ENCODE results near the gene SLC19A2. TPM values are rescaled to one million over a fixed set of nuclear protein-coding genes. Genes with fewer than 3 reads are reported as not detected.

Gene SLC19A2
- total and polyA plus RNA-seq, 2 donors (not counting 3 experiments of a cell fraction or from before 2014, with no cell fraction given) = 5.2 to 5.4 TPM

GRCh38 chr1:169460191-169460833, 25.4 kb downstream of the SLC19A2 start:
- CTCF ChIA-PET = interaction anchor here (1.1 to 1.5 kb wide), 3 partner anchors 8 to 857 kb away, joined by 3 to 7 read pairs (median 5); no protein-coding TSS in a partner anchor
- DNase-seq (ENCODE audit: low read depth, low spot score) (peak; percentile 12), FAIRE-seq (no peak)
- no peaks in the 10 kb centered on the region for H3K36me3 ChIP-seq (ENCODE audit: control insufficient read depth in 2 of 2, extremely low read depth in 1 of 2, insufficient read depth in 2 of 2, low read length in 2 of 2)
- POLR2A ChIA-PET = no interaction called here
- H3K9me1 ChIP-seq (replicated peaks; ENCODE audit: control insufficient read depth, extremely low read depth, insufficient read depth, low read length) = no peaks in the 10 kb centered on the region
- H3K4me2 ChIP-seq (ENCODE audit: insufficient read depth, low read length) = peak overlapping the region; percentile 69
- H3K9ac ChIP-seq (replicated peaks; ENCODE audit: extremely low read depth, insufficient read depth, low read length) = no peak overlapping the region
- no peaks in the 10 kb centered on the region for H3K79me2 ChIP-seq (ENCODE audit: control insufficient read depth, insufficient read depth, low read length)
- no peaks in the 10 kb centered on the region for H4K20me1 ChIP-seq (replicated peaks; ENCODE audit: control insufficient read depth, extremely low read depth, insufficient read depth, low read length)
- peaks cover 3% of the 10 kb centered on the region for H3K4me1 ChIP-seq (ENCODE audit: control insufficient read depth, extremely low read depth, insufficient read depth, low read length)
- H2AFZ ChIP-seq (ENCODE audit: low read depth, low read length) = peak overlapping the region; percentile 88
- dilution Hi-C loops (cut with MboI; ENCODE audit: extremely low pct_ligation_motif_present, low sequenced_read_pairs) = no loop called here
- no peak for TF ChIP-seq MAX (IDR thresholded peaks at IDR 0.05; ENCODE audit: insufficient read depth, insufficient read length)
- peak; percentile 46 for TF ChIP-seq EZH2 (IDR thresholded peaks at IDR 0.05; ENCODE audit: borderline replicate concordance, low read depth, low read length, severe bottlenecking)
- intact Hi-C loops (cut with micrococcal nuclease) = no loop called here
- no peaks in the 10 kb centered on the region for H3K9me3 ChIP-seq (replicated peaks; ENCODE audit: control insufficient read depth, insufficient read depth, low read length)
- H3K27ac ChIP-seq (ENCODE audit: insufficient read depth, low read depth, low read length) = no peak overlapping the region
- no peaks in the 10 kb centered on the region for H3K27me3 ChIP-seq (ENCODE audit: control insufficient read depth in 2 of 2, insufficient read depth in 2 of 2, low read length in 2 of 2)
- no TSS peak for BruUV-seq (replicated peaks)
- peak overlapping the region in 2 of 3 experiments; percentile 23 to 51 for H3K4me3 ChIP-seq (replicated peaks in 1 of 3; ENCODE audit: insufficient read depth in 1 of 3, low read depth in 1 of 3, low read length in 3 of 3)

GRCh38 chr1:169457443-169457842, 28.3 kb downstream of the SLC19A2 start:
- Histone ChIP-seq H3K9me1 (replicated peaks; ENCODE audit: control insufficient read depth, extremely low read depth, insufficient read depth, low read length) (no peaks in the 10 kb centered on the region), H3K9ac (replicated peaks; ENCODE audit: extremely low read depth, insufficient read depth, low read length) (no peak overlapping the region), H2AFZ (ENCODE audit: low read depth, low read length) (no peak overlapping the region), H3K79me2 (ENCODE audit: control insufficient read depth, insufficient read depth, low read length) (no peaks in the 10 kb centered on the region), H3K36me3 (ENCODE audit: control insufficient read depth in 2 of 2, extremely low read depth in 1 of 2, insufficient read depth in 2 of 2, low read length in 2 of 2) (no peaks in the 10 kb centered on the region), H3K4me2 (ENCODE audit: insufficient read depth, low read length) (no peak overlapping the region), H3K27ac (ENCODE audit: insufficient read depth, low read depth, low read length) (no peak overlapping the region), H3K9me3 (replicated peaks; ENCODE audit: control insufficient read depth, insufficient read depth, low read length) (no peaks in the 10 kb centered on the region), H3K4me3 (replicated peaks in 1 of 3; ENCODE audit: insufficient read depth in 1 of 3, low read depth in 1 of 3, low read length in 3 of 3) (no peak overlapping the region), H3K27me3 (ENCODE audit: control insufficient read depth in 2 of 2, insufficient read depth in 2 of 2, low read length in 2 of 2) (no peaks in the 10 kb centered on the region), H3K4me1 (ENCODE audit: control insufficient read depth, extremely low read depth, insufficient read depth, low read length) (peaks cover 3% of the 10 kb centered on the region), H4K20me1 (replicated peaks; ENCODE audit: control insufficient read depth, extremely low read depth, insufficient read depth, low read length) (no peaks in the 10 kb centered on the region)
- dilution Hi-C loops (cut with MboI; ENCODE audit: extremely low pct_ligation_motif_present, low sequenced_read_pairs) = no loop called here
- POLR2A ChIA-PET = no interaction called here
- CTCF ChIA-PET = no interaction called here
- no TSS peak for BruUV-seq (replicated peaks)
- intact Hi-C loops (cut with micrococcal nuclease) = no loop called here
- FAIRE-seq = no peak
- TF ChIP-seq JUN (IDR thresholded peaks at IDR 0.05; ENCODE audit: borderline replicate concordance, insufficient read depth, insufficient read length, low read depth) = no peak
- TF ChIP-seq, protein P1, sequence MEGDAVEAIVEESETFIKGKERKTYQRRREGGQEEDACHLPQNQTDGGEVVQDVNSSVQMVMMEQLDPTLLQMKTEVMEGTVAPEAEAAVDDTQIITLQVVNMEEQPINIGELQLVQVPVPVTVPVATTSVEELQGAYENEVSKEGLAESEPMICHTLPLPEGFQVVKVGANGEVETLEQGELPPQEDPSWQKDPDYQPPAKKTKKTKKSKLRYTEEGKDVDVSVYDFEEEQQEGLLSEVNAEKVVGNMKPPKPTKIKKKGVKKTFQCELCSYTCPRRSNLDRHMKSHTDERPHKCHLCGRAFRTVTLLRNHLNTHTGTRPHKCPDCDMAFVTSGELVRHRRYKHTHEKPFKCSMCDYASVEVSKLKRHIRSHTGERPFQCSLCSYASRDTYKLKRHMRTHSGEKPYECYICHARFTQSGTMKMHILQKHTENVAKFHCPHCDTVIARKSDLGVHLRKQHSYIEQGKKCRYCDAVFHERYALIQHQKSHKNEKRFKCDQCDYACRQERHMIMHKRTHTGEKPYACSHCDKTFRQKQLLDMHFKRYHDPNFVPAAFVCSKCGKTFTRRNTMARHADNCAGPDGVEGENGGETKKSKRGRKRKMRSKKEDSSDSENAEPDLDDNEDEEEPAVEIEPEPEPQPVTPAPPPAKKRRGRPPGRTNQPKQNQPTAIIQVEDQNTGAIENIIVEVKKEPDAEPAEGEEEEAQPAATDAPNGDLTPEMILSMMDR (IDR thresholded peaks at IDR 0.05; ENCODE audit: extremely low read depth in 1 of 2, insufficient read depth in 1 of 2, low read depth in 1 of 2, low read length in 2 of 2) = no peak
- no peak for DNase-seq (ENCODE audit: low read depth, low spot score)

All from endothelial cell of umbilical vein (primary cell).